ENCODE data around the gene SARS2.
A peak's percentile ranks its signal among the peaks of the same experiment; 100 is the strongest.

Gene SARS2

GRCh38 chr19:38917921-38918491 lies 12.6 kb downstream of the SARS2 start:
- DNase-seq (ENCODE audit: low read depth) = no peak

DNA sequence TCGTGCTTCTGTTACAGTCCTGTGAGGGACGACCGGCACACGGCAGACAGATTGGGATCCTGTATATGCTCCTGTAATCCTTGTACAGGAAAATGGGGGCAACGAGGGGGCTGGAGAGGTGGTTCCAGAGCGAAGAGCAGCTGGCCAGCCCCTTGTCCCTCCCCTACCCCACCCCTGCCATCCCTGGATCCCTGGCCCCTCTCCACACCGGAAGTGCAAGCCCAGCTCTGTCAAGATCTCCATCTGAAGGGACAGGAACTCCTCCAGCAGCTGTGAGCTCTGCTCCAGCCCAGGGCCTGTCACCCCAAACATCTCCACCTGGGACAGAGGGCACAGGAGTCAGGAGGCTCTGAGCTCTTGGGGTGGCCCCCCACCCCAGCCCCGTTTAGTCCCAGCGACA lies 13.0 kb downstream of the SARS2 start:
- no peak for DNase-seq (ENCODE audit: low read depth)

GRCh38 chr19:38915329-38916321 lies 14.9 kb downstream of the SARS2 start:
- no peak for DNase-seq (ENCODE audit: low read depth)

GRCh38 chr19:38913958-38914357 lies 16.6 kb downstream of the SARS2 start:
- no peak for DNase-seq (ENCODE audit: low read depth)

GRCh38 chr19:38912600-38913514 lies 17.7 kb downstream of the SARS2 start:
- no peak for DNase-seq (ENCODE audit: low read depth)

DNA sequence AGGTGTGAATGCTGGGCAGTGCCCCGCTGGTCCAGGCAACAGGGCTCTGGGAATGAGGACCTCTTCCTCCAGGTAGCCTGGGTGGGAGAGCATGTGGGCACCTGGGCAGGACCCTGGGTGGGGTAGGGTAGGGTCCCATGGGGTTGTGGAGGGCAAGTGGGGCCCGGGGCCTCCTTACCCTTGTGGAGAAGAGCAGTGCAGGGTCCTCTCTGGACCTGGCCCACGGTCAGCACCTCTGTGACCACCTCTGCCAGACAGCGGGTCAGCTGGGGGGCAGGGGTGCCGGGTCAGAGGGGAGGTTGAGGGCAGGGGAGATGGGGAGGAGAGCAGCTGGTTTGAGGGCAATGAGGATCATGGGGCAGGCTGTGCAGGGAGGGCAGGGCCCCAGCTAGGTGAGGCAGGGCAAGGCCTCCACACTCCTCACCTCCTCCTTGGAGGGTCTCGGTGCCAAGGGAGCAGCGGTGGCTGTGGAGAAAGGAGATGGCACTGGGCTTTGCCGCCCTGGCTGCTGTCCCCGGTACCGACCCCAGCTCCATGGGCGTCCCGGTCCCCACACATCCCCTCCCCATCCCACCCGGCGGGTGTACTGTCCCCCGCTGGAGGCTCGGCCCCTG lies 19.1 kb downstream of the SARS2 start:
- no peak for DNase-seq (ENCODE audit: low read depth)

- no peak for DNase-seq (ENCODE audit: low read depth)
Observed at GRCh38 chr19:38910488-38910887, 20.1 kb downstream of the SARS2 start.

GRCh38 chr19:38908911-38909310 lies 21.7 kb downstream of the SARS2 start:
- DNase-seq (ENCODE audit: low read depth) = no peak

- no peak for DNase-seq (ENCODE audit: low read depth)
Observed at GRCh38 chr19:38907670-38908069, 22.9 kb downstream of the SARS2 start.

DNA sequence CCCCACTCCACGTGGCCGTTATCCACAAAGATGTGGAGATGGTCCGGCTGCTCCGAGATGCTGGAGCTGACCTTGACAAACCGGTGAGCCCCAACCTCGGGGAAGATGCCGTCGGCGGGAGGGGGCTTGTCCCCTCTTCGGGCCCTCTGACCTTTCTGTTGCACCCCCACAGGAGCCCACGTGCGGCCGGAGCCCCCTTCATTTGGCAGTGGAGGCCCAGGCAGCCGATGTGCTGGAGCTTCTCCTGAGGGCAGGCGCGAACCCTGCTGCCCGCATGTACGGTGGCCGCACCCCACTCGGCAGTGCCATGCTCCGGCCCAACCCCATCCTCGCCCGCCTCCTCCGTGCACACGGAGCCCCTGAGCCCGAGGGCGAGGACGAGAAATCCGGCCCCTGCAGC lies 23.3 kb downstream of the SARS2 start:
- no peak for DNase-seq (ENCODE audit: low read depth)

- no peak for DNase-seq (ENCODE audit: low read depth)
Observed at GRCh38 chr19:38905620-38906019, 24.9 kb downstream of the SARS2 start.

DNA sequence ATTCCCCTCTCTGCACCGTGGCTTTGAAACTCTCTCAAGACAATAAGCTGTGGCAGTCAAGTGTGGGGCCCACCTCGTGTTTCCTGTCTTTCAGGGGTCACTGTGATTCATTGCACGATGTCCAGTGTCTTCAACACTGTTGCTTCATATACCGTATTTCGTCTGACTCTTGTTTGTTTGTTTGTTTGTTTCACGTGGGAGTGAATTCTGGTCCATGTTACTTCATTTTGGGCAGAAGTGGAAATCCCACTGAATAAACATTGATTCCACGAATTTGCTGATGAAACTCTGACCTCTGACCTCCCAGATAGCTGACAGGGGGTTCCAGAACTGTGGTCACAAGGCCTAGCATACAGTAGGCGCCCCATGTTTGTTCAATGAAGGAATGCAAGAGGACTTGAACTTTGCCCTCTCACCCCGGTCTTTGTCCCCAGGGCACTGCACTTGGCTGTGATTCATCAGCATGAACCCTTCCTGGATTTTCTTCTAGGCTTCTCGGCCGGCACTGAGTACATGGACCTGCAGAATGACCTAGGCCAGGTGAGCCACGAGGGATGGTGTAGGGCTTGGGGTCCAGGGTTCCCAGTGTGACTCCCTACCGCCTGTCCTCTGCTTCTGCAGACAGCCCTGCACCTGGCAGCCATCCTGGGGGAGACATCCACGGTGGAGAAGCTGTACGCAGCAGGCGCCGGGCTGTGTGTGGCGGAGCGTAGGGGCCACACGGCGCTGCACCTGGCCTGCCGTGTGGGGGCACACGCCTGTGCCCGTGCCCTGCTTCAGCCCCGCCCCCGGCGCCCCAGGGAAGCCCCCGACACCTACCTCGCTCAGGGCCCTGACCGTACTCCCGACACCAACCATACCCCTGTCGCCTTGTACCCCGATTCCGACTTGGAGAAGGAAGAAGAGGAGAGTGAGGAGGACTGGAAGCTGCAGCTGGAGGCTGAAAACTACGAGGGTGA lies 25.7 kb downstream of the SARS2 start:
- DNase-seq (ENCODE audit: low read depth) = no peak

- DNase-seq (ENCODE audit: low read depth) = no peak
Observed at GRCh38 chr19:38901683-38902082, 28.9 kb downstream of the SARS2 start.

DNA sequence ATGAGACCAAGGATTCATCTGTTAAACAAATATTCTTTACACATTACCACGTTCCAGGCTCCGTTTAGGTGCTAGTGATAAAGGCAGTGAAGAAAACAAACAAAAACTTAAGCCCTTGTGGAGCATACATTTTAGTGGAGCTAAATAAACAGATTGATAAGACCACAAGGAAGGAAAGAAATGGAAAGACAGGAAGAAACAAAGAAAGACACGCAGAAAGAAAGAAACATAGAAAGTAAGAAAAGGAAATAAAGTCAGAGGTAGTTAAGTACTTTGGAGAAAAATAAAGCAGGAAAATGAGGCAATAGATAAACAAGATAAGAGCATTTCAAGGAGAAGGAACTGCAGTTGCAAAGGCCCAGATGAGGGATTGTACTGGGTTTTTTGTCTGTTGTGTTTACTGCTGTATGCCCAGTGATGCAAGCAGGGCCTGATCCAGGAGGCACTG lies 29.8 kb downstream of the SARS2 start:
- DNase-seq (ENCODE audit: low read depth) = no peak

DNA sequence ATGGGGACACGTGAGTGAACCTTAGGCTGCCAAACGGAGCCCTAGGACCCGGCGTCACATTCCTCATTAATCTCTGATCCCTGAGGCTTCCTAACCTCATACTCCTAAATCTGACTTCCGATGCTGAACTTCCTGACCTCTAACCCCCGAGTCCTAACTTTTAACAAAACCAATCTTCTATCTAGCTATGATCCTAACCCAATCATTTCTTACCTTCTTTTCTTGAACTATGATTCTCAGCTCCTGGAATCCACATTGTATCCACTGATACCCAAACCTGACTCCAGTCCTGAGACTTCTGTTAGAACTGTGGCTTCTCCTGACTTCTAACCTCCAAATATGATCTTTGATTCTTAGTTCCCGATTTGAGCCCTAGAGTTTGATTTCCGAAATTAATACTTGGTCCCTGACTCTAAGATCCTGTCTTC lies 30.3 kb downstream of the SARS2 start:
- DNase-seq (ENCODE audit: low read depth) = no peak

DNA sequence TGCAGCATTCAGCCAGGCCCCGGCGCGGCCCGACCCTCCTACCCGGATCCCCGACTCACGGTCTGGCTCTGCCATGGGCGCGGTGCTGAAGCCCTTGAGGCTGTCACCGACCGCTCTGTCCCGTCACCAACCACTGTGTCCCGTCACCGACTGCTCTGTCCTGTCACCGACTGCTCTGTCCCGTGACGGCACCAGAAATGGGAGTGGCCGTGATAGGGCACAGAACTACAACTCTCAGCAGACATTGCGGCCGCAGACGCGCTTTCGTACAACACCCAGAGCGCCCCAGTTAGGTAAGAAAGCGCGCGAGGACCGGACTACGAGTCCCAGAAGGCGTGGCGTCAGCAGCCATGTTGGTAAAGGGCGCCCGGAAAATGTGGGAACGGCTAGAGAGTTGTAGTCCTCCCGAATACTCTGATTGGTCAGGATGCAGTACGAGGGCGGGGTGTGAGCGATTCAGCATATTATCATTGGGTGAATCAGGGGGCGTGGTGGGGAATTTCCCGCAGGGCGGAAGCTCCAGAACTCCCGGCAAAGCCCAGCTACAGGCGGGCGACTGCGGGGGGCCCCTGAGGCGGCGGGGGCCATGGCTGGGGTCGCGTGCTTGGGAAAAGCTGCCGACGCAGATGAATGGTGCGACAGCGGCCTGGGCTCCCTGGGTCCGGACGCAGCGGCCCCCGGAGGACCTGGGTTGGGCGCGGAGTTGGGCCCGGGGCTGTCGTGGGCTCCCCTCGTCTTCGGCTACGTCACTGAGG lies 30.9 kb downstream of the SARS2 start, which contains the start of the genes NFKBIB and SIRT2:
Gene NFKBIB, plus strand, starts transcription at position 523 of the 755 bp plus-strand sequence. Its CDS starts 64 bp downstream, at position 587.
Gene SIRT2, minus strand, starts transcription at position 172 of the 755 bp plus-strand sequence. Its CDS starts 97 bp downstream, at position 75.
- DNase-seq (ENCODE audit: low read depth) = peak; percentile 98

GRCh38 chr19:38898788-38899446 lies 31.6 kb downstream of the SARS2 start:
- peak; percentile 15 for DNase-seq (ENCODE audit: low read depth)

DNA sequence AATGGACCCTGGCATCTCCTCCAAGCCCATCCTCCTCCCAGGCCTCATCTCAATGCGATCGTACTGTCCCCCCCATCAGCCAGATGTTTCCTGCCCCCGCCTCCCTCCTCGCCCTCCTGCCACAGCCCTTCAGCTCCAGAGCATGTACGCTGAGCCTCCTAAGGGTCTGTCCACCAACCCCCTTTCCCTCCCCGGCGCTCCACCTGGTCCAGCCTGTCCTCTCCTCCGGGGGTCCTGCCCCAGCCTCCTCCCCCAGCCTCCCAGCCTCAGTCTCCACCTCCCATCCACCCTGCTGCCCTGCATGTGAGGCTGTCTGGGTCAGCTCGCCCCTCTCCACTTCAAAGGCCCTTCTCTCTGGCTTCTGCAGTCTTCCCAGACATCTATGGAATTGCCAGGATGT lies 35.6 kb downstream of the SARS2 start:
- DNase-seq (ENCODE audit: low read depth) = no peak

- DNase-seq (ENCODE audit: low read depth) = no peak
Observed at GRCh38 chr19:38893341-38893771, 37.2 kb downstream of the SARS2 start.

Data from stimulated activated CD8-positive, alpha-beta memory T cell treated with anti-CD3 and anti-CD28 coated beads, Interleukin-4, amount 100 ng/mL, for 24 hours (primary cell).